Measurements from ENCODE around the gene TCERG1L.
"Not testable (repeated sequence)": the region's sequence is repeated elsewhere in the genome, so short reads cannot be mapped to it uniquely, and the experiment has no call there.

Gene TCERG1L

GRCh38 chr10:131176324-131176723 is 135.2 kb downstream of the TCERG1L start:
- H3K27me3 ChIP-seq (ENCODE audit: control insufficient read depth, insufficient read depth, low read length); H3K4me1 ChIP-seq (ENCODE audit: control insufficient read depth, insufficient read depth, low read length); H3K9ac ChIP-seq (ENCODE audit: low read length); H3K27ac ChIP-seq (ENCODE audit: low read depth, low read length); H3K36me3 ChIP-seq (ENCODE audit: control insufficient read depth, insufficient read depth, low read length); H3K4me3 ChIP-seq (ENCODE audit: low read length): not testable (repeated sequence)

DNA sequence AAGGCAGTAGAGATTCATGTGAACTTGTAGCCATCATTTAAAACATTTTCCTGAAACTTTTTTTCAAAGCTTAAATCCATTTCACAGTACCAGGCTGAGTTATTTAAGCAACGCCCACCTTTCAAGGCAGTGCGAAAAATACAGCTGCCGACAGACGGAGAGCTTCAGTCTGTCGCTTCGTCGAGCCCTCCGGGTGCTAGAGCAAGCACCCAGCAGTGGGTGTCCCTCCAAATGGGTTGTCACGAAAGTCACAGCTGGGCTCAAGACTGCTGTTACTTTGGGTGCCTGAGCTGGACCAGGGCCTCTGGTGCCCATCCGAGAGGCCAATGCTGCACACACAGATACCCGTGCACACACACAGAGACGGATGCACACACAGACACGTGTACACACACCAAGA is 135.6 kb downstream of the TCERG1L start:
- no peaks in the 10 kb centered on the region for H3K36me3 ChIP-seq (ENCODE audit: control insufficient read depth, insufficient read depth, low read length)
- H3K27ac ChIP-seq (ENCODE audit: low read depth, low read length), result no peak overlapping the region
- H3K9ac ChIP-seq (ENCODE audit: low read length), result no peak overlapping the region
- no peak overlapping the region for H3K4me3 ChIP-seq (ENCODE audit: low read length)
- no peaks in the 10 kb centered on the region for H3K4me1 ChIP-seq (ENCODE audit: control insufficient read depth, insufficient read depth, low read length)
- no peaks in the 10 kb centered on the region for H3K27me3 ChIP-seq (ENCODE audit: control insufficient read depth, insufficient read depth, low read length)

DNA sequence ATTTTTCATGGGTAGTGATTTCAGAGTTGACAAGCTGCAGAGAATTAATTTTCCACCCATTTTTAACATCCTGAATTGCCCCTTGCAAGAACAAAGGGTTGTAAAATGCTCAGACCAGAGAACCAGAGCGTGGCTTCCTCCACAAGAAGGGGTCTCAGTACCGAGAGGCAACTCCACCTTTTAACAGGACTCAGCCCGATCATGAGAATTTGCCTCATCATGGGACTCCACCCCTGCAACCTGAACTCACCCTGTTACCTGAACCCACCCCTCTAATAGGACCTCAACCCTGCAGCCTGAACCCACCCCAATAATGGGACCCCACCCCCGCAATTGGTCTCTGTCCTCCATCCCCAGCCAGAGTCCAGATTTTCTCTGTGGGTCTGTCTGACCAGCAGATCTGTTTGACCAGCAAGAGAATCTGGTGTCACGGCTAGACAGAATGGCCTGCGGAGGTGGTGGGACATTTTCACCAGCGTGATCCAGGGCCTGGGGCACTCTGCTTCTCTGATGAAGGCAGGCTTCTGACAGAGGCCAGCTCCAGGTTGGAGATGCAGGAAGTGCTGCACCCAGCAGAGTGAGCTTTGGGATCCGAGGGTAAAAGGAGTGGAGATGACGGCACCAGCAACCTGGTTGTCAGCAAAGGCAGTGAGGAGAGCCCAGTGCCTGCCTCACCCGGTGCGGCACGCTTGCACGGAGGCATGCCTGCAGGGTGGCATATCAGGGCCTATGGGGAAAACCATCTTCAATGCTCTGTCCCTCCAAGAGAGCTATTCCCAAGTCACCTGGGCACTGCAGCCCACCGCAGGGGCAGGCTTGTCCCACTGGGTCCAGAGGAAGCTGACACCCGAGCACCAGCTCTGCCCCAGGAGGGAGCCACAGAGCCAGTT is 136.6 kb downstream of the TCERG1L start:
- Histone ChIP-seq H3K27me3 (ENCODE audit: control insufficient read depth, insufficient read depth, low read length) (no peaks in the 10 kb centered on the region), H3K36me3 (ENCODE audit: control insufficient read depth, insufficient read depth, low read length) (no peaks in the 10 kb centered on the region), H3K9ac (ENCODE audit: low read length) (no peak overlapping the region), H3K4me3 (ENCODE audit: low read length) (no peak overlapping the region), H3K27ac (ENCODE audit: low read depth, low read length) (no peak overlapping the region), H3K4me1 (ENCODE audit: control insufficient read depth, insufficient read depth, low read length) (no peaks in the 10 kb centered on the region)

GRCh38 chr10:131174211-131174565 is 137.3 kb downstream of the TCERG1L start:
- no peak overlapping the region for H3K9ac ChIP-seq (ENCODE audit: low read length)
- no peaks in the 10 kb centered on the region for H3K4me1 ChIP-seq (ENCODE audit: control insufficient read depth, insufficient read depth, low read length)
- H3K27me3 ChIP-seq (ENCODE audit: control insufficient read depth, insufficient read depth, low read length), result no peaks in the 10 kb centered on the region
- H3K27ac ChIP-seq (ENCODE audit: low read depth, low read length), result no peak overlapping the region
- H3K4me3 ChIP-seq (ENCODE audit: low read length), result no peak overlapping the region
- no peaks in the 10 kb centered on the region for H3K36me3 ChIP-seq (ENCODE audit: control insufficient read depth, insufficient read depth, low read length)

- no peaks in the 10 kb centered on the region for H3K4me1 ChIP-seq (ENCODE audit: control insufficient read depth, insufficient read depth, low read length)
- no peaks in the 10 kb centered on the region for H3K27me3 ChIP-seq (ENCODE audit: control insufficient read depth, insufficient read depth, low read length)
- H3K27ac ChIP-seq (ENCODE audit: low read depth, low read length), result no peak overlapping the region
Measured at GRCh38 chr10:131173484-131174210, 137.9 kb downstream of the TCERG1L start.

DNA sequence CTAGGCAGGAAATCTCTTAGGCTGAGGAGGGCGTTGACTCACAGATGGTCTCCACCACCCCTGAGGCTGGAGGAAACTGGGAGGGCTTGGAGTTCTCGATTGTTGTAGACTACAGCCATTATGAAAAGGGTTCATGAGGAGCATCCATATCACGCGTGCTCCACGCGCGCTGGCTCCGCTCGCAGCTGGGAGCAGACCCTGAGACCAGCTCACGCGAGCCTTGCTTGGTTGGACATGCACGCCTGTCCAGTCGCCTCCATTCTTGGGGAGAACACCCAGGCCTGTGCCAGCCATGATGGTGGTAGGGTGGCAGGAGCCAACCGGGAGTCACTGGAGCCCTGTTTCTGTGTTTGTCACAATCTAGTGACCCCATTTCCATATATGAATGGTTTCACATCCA is 139.1 kb downstream of the TCERG1L start:
- Histone ChIP-seq H3K36me3 (ENCODE audit: control insufficient read depth, insufficient read depth, low read length) (no peaks in the 10 kb centered on the region), H3K4me1 (ENCODE audit: control insufficient read depth, insufficient read depth, low read length) (no peaks in the 10 kb centered on the region), H3K27me3 (ENCODE audit: control insufficient read depth, insufficient read depth, low read length) (no peaks in the 10 kb centered on the region), H3K9ac (ENCODE audit: low read length) (no peak overlapping the region), H3K27ac (ENCODE audit: low read depth, low read length) (no peak overlapping the region), H3K4me3 (ENCODE audit: low read length) (no peak overlapping the region)

More at GRCh38 chr10:131173484-131174210, 137.9 kb downstream of the TCERG1L start:
- H3K36me3 ChIP-seq (ENCODE audit: control insufficient read depth, insufficient read depth, low read length), result no peaks in the 10 kb centered on the region
- H3K4me3 ChIP-seq (ENCODE audit: low read length), result no peak overlapping the region
- no peak overlapping the region for H3K9ac ChIP-seq (ENCODE audit: low read length)

DNA sequence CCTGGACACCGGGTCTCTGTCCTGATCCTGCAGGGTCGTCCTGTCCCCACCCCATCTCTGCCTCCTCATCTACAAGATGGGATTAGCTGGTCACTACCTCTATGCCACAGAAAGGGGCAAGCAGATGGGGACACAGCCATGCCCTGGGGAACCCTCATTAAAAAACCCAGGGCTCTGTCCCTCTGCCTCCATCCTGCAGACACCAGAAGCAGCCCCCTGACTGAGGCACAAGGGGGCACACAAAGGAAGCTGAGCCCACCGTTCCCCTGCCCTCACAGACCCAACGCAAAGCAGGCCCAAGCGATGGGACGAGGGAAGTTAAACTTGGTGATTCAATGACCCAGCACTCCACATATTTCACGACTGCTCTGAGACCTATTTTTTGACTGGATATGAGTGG is 142.4 kb downstream of the TCERG1L start:
- H3K27me3 ChIP-seq (ENCODE audit: control insufficient read depth, insufficient read depth, low read length), result no peaks in the 10 kb centered on the region
- no peak overlapping the region for H3K27ac ChIP-seq (ENCODE audit: low read depth, low read length)
- no peaks in the 10 kb centered on the region for H3K36me3 ChIP-seq (ENCODE audit: control insufficient read depth, insufficient read depth, low read length)
- no peak overlapping the region for H3K4me3 ChIP-seq (ENCODE audit: low read length)
- no peak overlapping the region for H3K9ac ChIP-seq (ENCODE audit: low read length)
- H3K4me1 ChIP-seq (ENCODE audit: control insufficient read depth, insufficient read depth, low read length), result no peaks in the 10 kb centered on the region

DNA sequence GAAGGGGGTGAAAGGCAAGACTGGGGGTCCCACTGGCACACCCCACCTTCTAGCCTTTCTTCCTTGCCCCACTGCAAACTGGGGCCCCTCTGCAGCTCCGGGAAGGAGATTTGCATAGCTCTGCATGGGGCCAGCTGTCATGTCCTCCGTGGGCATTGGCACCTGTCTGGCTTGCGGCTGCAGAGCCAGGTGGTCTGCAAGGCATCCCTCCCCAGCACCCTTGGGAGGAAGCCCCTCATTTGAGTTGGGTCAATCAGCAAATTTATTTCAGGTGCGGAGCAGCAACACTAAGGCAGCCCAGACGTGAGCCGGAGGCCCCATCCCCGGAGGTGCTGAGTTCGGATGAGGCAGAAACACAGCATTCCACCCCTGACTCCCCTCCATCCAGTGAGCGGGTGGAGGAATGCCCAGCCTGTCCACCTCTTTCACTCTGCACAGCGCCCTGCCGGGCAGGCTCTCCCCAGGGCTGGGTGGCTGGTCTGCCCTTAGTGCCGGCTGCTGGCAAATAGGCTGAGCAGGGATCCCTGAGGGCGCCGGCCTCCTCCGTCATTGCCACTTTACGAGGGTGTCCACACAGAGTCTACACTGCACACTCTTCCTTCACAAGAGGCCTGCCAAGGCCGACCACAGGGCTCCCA is 143.2 kb downstream of the TCERG1L start:
- Histone ChIP-seq H3K4me3 (ENCODE audit: low read length) (no peak overlapping the region), H3K4me1 (ENCODE audit: control insufficient read depth, insufficient read depth, low read length) (no peaks in the 10 kb centered on the region), H3K9ac (ENCODE audit: low read length) (no peak overlapping the region), H3K36me3 (ENCODE audit: control insufficient read depth, insufficient read depth, low read length) (no peaks in the 10 kb centered on the region), H3K27ac (ENCODE audit: low read depth, low read length) (no peak overlapping the region), H3K27me3 (ENCODE audit: control insufficient read depth, insufficient read depth, low read length) (no peaks in the 10 kb centered on the region)

DNA sequence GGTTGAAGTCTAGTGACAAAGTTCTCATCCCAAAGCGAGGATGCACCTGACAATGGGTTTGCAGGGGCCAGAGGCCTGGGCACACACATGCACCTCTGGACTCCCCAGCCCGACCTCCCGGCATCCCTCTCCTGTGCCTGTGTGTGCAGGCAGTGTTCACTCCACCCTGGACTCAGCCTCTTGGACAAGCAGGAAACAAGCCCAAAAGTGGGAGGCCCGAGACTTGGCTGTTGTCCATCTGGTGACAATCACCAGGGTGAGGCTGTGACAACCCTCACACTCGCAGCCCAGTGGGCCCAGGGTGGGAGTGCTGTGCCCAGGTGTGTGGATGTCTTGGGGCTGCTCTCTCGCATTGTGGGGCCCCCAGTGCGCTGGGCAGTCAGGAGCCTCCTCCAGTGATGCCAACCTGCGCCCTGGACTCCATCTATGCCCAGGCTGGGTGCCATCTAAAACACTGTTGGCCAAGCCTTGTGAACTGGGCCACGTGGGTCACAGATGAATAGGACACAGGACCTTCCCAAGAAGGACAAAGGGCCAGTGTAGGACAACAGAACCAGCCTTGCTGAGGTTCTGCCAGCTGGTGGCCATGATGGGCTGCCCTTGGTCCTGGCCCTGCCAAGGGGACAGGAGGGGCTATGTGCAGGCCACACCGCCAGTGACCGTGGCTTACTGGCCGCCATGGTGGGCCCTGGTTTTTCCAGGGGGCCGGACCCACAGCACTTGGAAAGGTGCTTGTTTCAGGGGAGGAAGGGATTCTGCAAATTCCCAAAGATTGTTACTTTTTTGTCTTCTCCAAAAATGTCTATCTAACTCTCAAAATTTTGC is 144.3 kb downstream of the TCERG1L start:
- Histone ChIP-seq H3K36me3 (ENCODE audit: control insufficient read depth, insufficient read depth, low read length) (no peaks in the 10 kb centered on the region), H3K9ac (ENCODE audit: low read length) (no peak overlapping the region), H3K27ac (ENCODE audit: low read depth, low read length) (no peak overlapping the region), H3K27me3 (ENCODE audit: control insufficient read depth, insufficient read depth, low read length) (no peaks in the 10 kb centered on the region), H3K4me3 (ENCODE audit: low read length) (no peak overlapping the region), H3K4me1 (ENCODE audit: control insufficient read depth, insufficient read depth, low read length) (no peaks in the 10 kb centered on the region)

DNA sequence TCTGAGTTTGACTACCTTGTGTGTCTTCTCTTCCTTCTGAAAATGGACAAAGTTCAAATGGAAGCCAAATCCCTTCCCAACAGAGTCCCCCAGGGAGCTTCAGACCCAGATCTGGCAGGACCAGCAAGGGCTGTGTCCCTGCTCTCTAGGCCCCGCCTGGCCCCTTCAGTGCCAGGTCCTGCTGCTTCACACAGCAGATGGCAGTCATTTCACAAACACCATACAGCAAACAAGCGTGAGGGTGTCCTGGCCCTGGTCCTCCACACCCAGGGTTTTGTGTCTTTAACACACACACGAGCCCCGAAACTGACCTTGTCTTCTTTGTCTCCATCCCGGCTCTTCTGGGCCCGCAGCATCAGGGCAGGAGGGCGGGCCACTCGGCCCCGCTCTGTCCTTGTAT is 145.0 kb downstream of the TCERG1L start:
- Histone ChIP-seq H3K4me1 (ENCODE audit: control insufficient read depth, insufficient read depth, low read length) (no peaks in the 10 kb centered on the region), H3K27ac (ENCODE audit: low read depth, low read length) (no peak overlapping the region), H3K9ac (ENCODE audit: low read length) (no peak overlapping the region), H3K27me3 (ENCODE audit: control insufficient read depth, insufficient read depth, low read length) (no peaks in the 10 kb centered on the region), H3K36me3 (ENCODE audit: control insufficient read depth, insufficient read depth, low read length) (no peaks in the 10 kb centered on the region), H3K4me3 (ENCODE audit: low read length) (no peak overlapping the region)

DNA sequence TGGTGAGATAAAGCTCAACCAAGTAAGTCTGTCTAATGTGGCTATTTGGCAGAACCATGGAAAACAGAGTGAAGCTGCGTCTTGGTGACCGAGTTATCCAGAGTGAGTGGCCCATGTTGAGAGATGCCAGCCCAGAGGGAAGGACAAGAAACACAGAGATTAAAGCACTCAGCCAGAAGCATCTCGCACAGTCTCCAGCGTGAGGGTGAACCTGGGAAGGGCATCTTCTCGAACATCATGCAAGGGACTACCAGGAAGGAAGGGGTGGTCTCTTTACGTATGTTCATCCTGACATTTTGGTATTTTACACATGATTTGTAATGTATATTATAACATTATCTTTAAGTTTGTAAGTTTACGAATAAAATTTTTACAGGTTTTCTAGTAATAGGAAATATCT is 146.4 kb downstream of the TCERG1L start:
- H3K27me3 ChIP-seq (ENCODE audit: control insufficient read depth, insufficient read depth, low read length), result no peaks in the 10 kb centered on the region
- no peak overlapping the region for H3K9ac ChIP-seq (ENCODE audit: low read length)
- no peaks in the 10 kb centered on the region for H3K36me3 ChIP-seq (ENCODE audit: control insufficient read depth, insufficient read depth, low read length)
- H3K27ac ChIP-seq (ENCODE audit: low read depth, low read length), result no peak overlapping the region
- H3K4me1 ChIP-seq (ENCODE audit: control insufficient read depth, insufficient read depth, low read length), result no peaks in the 10 kb centered on the region
- no peak overlapping the region for H3K4me3 ChIP-seq (ENCODE audit: low read length)

Measured in rectal smooth muscle tissue (tissue), 1 donor.